Liver (tissue), 9 donors: Measurements from ENCODE around the gene GXYLT2. TPM values are rescaled to one million over a fixed set of nuclear protein-coding genes. Genes with fewer than 3 reads are reported as not detected.

ENCODE experiments used
- DNase-seq: peaks from one replicate; pipeline ENCODE4 v3.0.0-alpha.2; 2017; ENCODE audit warnings: low spot score
- H3K27ac ChIP-seq, 2 donors: one replicate each; pipeline ENCODE4 v1.7.0; 2013; ENCODE audit warnings: inconsistent platforms in 2 of 2, low read length in 2 of 2, control low read depth in 1 of 2, low read depth in 1 of 2, mild to moderate bottlenecking in 1 of 2
- H3K27me3 ChIP-seq, 4 donors: one replicate each; pipeline versions ENCODE4 v1.6.1 to v1.7.0; 2013; ENCODE audit warnings: low read length in 3 of 4, inconsistent platforms in 1 of 4, mild to moderate bottlenecking in 1 of 4, moderate library complexity in 1 of 4; ENCODE audit not compliant: control insufficient read depth in 4 of 4, insufficient read depth in 4 of 4
- H3K36me3 ChIP-seq, 4 donors: one replicate each; pipeline versions ENCODE4 v1.6.1 to v1.7.0; 2013; ENCODE audit warnings: low read length in 3 of 4, mild to moderate bottlenecking in 3 of 4, low read depth in 1 of 4, moderate library complexity in 1 of 4; ENCODE audit not compliant: control insufficient read depth in 4 of 4, insufficient read depth in 3 of 4
- H3K4me1 ChIP-seq, 4 donors: one replicate each; pipeline versions ENCODE4 v1.6.1 to v1.7.0; 2013; ENCODE audit warnings: low read length in 3 of 4, mild to moderate bottlenecking in 3 of 4, moderate library complexity in 1 of 4; ENCODE audit not compliant: control insufficient read depth in 4 of 4, insufficient read depth in 4 of 4
- H3K4me3 ChIP-seq, 3 donors: one replicate each; pipeline versions ENCODE4 v1.6.1 to v1.7.0; 2013; ENCODE audit warnings: low read length in 3 of 3, control low read depth in 1 of 3, low read depth in 1 of 3, mild to moderate bottlenecking in 1 of 3
- H3K9ac ChIP-seq, 2 donors: one replicate each; pipeline ENCODE4 v1.7.0; 2013; ENCODE audit warnings: low read length in 2 of 2, mild to moderate bottlenecking in 2 of 2, moderate library complexity in 2 of 2, control low read depth in 1 of 2, low read depth in 1 of 2
- H3K9me3 ChIP-seq, 4 donors: one replicate each; pipeline versions ENCODE4 v1.6.1 to v1.7.0; 2013; ENCODE audit warnings: low read length in 3 of 4; ENCODE audit not compliant: control insufficient read depth in 4 of 4
- EGR1 ChIP-seq, 2 donors: IDR thresholded peaks; 2 replicates each; pipeline ENCODE4 v1.6.1; 2016 to 2018; ENCODE audit warnings: antibody characterized with exemption in 2 of 2, low read depth in 2 of 2
- FOXA1 ChIP-seq: IDR thresholded peaks from 2 replicates; pipeline ENCODE4 v1.6.1; 2016; ENCODE audit warnings: antibody characterized with exemption
- FOXA2 ChIP-seq: IDR thresholded peaks from 2 replicates; pipeline ENCODE4 v1.6.1; 2016; ENCODE audit warnings: antibody characterized with exemption
- GABPA ChIP-seq, 2 donors: IDR thresholded peaks in 1 of 2; conservative IDR thresholded peaks in 1 of 2; 2 replicates each; pipeline ENCODE4 v1.6.1; 2016; ENCODE audit warnings: antibody characterized with exemption in 2 of 2, mild to moderate bottlenecking in 1 of 2, moderate library complexity in 1 of 2
- HNF4A ChIP-seq, 2 donors: conservative IDR thresholded peaks; 2 replicates each; pipeline ENCODE4 v1.6.1; 2016; ENCODE audit warnings: antibody characterized with exemption in 2 of 2, mild to moderate bottlenecking in 2 of 2
- JUND ChIP-seq, 2 donors: IDR thresholded peaks; 2 replicates each; pipeline ENCODE4 v1.6.1; 2016; ENCODE audit warnings: antibody characterized with exemption in 2 of 2
- RAD21 ChIP-seq, 2 donors: IDR thresholded peaks; 2 replicates each; pipeline ENCODE4 v1.6.1; 2016; ENCODE audit warnings: antibody characterized with exemption in 2 of 2, mild to moderate bottlenecking in 2 of 2
- RXRA ChIP-seq, 2 donors: IDR thresholded peaks; 2 replicates each; pipeline ENCODE4 v1.6.1; 2017 to 2018; ENCODE audit warnings: antibody characterized with exemption in 2 of 2, mild to moderate bottlenecking in 1 of 2
- TAF1 ChIP-seq: conservative IDR thresholded peaks from 2 replicates; pipeline ENCODE4 v1.6.1; 2016; ENCODE audit warnings: antibody characterized with exemption, mild to moderate bottlenecking
- WGBS: extraction: QIAGEN DNeasy Blood & Tissue Kit; methylation state at CpG from one replicate; pipeline ENCODE4 v1.1.7; 2013; 5-methylcytosine and 5-hydroxymethylcytosine counted together
- polyA plus RNA-seq, 2 donors: library from polyadenylated mRNA; stranded (reverse) in 1 of 2; unstranded in 1 of 2; fragments of 200-250 nt in 1 of 2; fragments of >200 nt in 1 of 2; fragmentation: Nextera tagmentation in 1 of 2; extraction: Ambion mirVana in 1 of 2; gene quantifications; one replicate each; pipeline versions ENCODE4 v1.2.1 to v1.2.3, GENCODE V29; 2013 to 2015
- total RNA-seq, 2 donors: library from RNA; depleted of rRNA; stranded (reverse); fragments of >200 nt; gene quantifications; one replicate each; pipeline ENCODE4 v1.2.3, GENCODE V29; 2014
- TF ChIP-seq, protein P1 (sequence below): IDR thresholded peaks from 2 replicates; pipeline ENCODE4 v1.6.1; 2016; ENCODE audit warnings: antibody characterized with exemption
- donor health status: healthy.
- donor health status: healthy.
- donor health status: healthy.
- donor health status: healthy.
- donor health status: healthy.

GXYLT2 gene
- total and polyA plus RNA-seq, 4 donors, result 0.06 to 0.98 (median 0.10) TPM

DNA sequence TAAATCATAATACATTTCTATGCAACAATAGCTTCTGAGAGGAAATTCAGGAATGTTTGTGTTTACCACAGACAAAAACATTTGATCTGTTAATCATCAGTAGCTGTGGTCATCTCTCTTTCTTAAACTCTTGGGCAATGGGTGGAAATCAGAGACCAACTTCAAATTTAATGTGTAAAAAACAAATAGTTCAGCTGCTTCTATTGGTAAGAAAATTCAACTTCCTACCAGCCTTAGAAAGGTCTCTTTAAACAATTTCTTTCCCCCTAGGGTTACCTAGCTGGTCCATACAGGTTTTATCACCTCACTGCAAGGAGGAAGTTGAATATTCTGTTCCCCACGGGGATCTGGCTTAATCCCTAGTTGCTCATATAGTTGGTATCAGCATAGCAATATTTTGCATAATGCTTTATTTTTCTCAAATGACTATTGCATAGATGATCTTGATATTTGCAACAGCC, 88.5 kb downstream of the GXYLT2 start:
- peaks cover 0 to 12% (median 6%) of the 10 kb centered on the region in 4 donors for H3K4me1 ChIP-seq
- H3K4me3 ChIP-seq, result no peak overlapping the region
- no peak for DNase-seq
- H3K9me3 ChIP-seq, result no peaks in the 10 kb centered on the region
- 77% methylated on average over 1 of the region's 1 CpG for whole genome bisulfite sequencing
- TF ChIP-seq HNF4A (conservative IDR thresholded peaks at IDR 0.05) (no peak), FOXA1 (no peak)
- no peaks in the 10 kb centered on the region for H3K27me3 ChIP-seq
- no peak overlapping the region for H3K9ac ChIP-seq
- H3K27ac ChIP-seq, result no peak overlapping the region
- no peaks in the 10 kb centered on the region for H3K36me3 ChIP-seq

DNA sequence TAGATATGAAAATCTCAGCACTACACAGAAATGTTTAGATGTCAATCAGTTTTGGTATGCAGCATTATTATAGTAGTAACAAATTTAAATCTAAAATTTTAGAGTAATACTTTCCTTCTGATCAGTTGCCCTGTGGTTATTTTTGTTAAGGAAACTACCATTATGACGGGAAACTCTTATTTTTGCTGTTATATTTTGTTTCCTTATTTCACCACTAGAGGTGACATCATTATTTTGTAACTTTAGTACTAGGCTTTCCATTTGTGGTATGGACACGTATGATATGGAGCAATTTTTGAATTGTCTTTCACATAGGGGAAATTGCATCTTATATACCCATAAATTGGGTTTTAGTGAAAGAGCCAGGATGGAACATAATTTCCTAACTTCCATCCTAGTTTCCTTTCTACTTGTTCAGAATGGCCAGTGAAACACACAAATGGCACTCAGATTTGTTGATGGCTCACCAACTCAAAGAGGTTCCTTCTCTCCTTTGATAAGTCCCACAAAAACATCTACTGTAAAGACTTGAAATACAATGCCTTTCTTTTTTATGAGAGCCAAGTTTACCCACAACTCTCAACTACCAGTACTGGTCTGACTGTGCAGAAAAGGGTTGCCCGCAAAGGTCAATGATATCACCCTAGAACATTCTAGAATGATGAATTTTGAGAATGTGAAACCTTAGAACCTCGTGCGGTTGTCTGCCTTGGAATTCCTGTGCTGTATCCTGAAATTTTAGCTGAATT, 89.4 kb downstream of the GXYLT2 start:
- no peaks in the 10 kb centered on the region for H3K9me3 ChIP-seq

DNA sequence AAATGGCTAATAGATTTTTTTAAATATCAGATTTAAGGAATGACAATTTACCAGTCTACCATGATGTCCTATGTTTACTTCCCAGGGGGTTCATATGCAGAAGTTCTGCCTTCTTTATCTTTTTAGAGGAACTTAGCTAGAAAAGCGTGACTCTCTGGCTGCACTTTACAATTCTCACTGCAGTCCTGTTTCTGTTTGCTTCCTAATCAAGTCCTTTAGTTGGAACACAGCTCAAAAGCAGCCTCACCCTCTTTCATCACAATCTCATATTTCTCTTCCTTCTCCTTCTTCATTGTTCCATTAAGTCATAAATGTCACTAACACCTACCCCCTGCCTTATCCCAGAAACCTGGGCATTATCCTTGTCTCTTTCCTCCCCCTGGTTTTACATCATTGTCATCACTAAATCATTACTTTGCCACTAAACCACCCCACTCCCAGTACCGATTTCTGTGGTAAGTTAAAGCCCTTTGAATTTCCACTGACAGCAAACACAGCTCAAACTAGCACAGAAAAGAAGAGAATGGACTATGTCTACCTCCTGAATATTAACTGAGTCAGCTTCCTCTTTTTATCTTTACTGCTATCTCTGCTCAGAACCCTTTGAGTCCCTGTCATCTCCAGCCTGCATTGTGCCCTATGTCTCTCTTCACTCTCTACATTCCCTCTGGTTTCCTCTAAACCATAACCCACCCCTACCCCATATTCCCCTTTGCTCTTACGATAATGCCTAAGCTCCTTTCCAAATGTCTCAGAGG, 94.9 kb downstream of the GXYLT2 start:
- Histone ChIP-seq H3K4me1 (no peaks in the 10 kb centered on the region), H3K27me3 (no peaks in the 10 kb centered on the region), H3K27ac (no peak overlapping the region), H3K4me3 (no peak overlapping the region), H3K9ac (no peak overlapping the region), H3K36me3 (no peaks in the 10 kb centered on the region), H3K9me3 (peaks cover 0 to 3% (median 0%) of the 10 kb centered on the region in 4 donors)
- 91% methylated on average over 3 of the region's 3 CpGs for WGBS
- no peak for TF ChIP-seq EGR1 (IDR thresholded peaks at IDR 0.05; ENCODE audit: low read depth in 2 of 2)
- TF ChIP-seq FOXA1, result no peak
- TF ChIP-seq GABPA (IDR thresholded peaks at IDR 0.05 in 1 of 2, conservative IDR thresholded peaks at IDR 0.05 in 1 of 2), result no peak
- TF ChIP-seq FOXA2, result no peak
- no peak for TF ChIP-seq RAD21 (IDR thresholded peaks at IDR 0.05)
- no peak for DNase-seq

More for the DNA sequence above, 89.4 kb downstream of the GXYLT2 start:
- Histone ChIP-seq H3K4me1 (peaks cover 0 to 12% (median 6%) of the 10 kb centered on the region in 4 donors), H3K27me3 (no peaks in the 10 kb centered on the region), H3K9ac (no peak overlapping the region), H3K36me3 (no peaks in the 10 kb centered on the region), H3K4me3 (no peak overlapping the region), H3K27ac (no peak overlapping the region)
- TF ChIP-seq EGR1 (IDR thresholded peaks at IDR 0.05; ENCODE audit: low read depth in 2 of 2) (no peak), HNF4A (conservative IDR thresholded peaks at IDR 0.05) (no peak), TAF1 (no peak), JUND (IDR thresholded peaks at IDR 0.05) (no peak)
- no peak for DNase-seq
- 82% methylated on average over 5 of the region's 5 CpGs for WGBS

DNA sequence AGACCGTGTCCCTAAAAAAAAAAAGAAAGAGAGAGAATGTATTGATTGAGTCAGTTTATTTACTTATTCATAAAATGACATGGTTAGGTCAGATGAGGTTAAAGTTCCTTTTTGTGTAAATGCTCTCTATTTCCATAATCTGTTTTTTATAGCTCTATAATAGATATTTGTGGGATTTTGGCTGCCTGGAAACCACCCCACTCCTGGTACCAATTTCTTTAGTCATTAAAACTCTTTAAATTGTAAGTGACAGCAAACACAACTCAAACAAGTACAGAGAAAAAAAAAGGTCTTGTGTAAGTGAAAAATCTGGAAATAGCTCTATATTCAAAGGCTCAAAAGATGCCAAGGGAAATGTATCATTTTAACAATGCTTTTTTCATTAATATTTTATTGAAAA, 97.7 kb downstream of the GXYLT2 start:
- no peak overlapping the region for H3K4me3 ChIP-seq
- peaks cover 0 to 3% (median 0%) of the 10 kb centered on the region in 4 donors for H3K9me3 ChIP-seq
- no peak overlapping the region for H3K9ac ChIP-seq
- no peak for DNase-seq
- TF ChIP-seq, protein P1, sequence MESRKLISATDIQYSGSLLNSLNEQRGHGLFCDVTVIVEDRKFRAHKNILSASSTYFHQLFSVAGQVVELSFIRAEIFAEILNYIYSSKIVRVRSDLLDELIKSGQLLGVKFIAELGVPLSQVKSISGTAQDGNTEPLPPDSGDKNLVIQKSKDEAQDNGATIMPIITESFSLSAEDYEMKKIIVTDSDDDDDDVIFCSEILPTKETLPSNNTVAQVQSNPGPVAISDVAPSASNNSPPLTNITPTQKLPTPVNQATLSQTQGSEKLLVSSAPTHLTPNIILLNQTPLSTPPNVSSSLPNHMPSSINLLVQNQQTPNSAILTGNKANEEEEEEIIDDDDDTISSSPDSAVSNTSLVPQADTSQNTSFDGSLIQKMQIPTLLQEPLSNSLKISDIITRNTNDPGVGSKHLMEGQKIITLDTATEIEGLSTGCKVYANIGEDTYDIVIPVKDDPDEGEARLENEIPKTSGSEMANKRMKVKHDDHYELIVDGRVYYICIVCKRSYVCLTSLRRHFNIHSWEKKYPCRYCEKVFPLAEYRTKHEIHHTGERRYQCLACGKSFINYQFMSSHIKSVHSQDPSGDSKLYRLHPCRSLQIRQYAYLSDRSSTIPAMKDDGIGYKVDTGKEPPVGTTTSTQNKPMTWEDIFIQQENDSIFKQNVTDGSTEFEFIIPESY, result no peak
- no peak for TF ChIP-seq RXRA (IDR thresholded peaks at IDR 0.05)
- 33% methylated on average over 1 of the region's 1 CpG for WGBS
- no peak overlapping the region for H3K27ac ChIP-seq
- no peaks in the 10 kb centered on the region for H3K27me3 ChIP-seq
- no peaks in the 10 kb centered on the region for H3K4me1 ChIP-seq
- no peaks in the 10 kb centered on the region for H3K36me3 ChIP-seq
